ENCODE results near the gene KCNQ5. TPM values are rescaled to one million over a fixed set of nuclear protein-coding genes. Genes with fewer than 3 reads are reported as not detected.

KCNQ5 gene
- total and polyA plus RNA-seq, 2 of the 8 experiments (the other 6 are each of a cell fraction or from before 2014, with no cell fraction given) = 0.83 to 1.2 TPM

DNA sequence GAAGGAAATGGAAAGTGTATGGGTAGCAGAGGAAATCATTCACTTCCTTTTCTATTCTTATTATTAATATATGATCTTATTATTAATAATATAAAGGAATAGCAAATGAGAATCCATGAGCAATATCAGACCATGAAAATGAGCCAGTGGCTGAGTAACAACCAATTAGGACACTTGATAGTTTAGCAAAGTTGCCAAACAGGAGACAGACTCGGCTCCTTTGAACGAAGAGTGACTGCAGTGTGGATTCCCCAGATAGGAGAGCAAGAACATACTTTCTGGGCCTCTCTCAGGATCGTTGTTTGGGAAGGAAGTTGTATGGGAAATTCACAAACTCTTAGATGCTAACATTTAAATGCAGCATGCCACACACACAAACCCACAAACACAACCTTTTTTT, 381.4 kb downstream of the KCNQ5 start:
- 82% methylated on average over 3 of the region's 3 CpGs; no CpG with 5 or more reads in 1 of the 2 experiments for WGBS, 2 experiments (ENCODE audit: extremely low coverage in 1 of 2, insufficient coverage in 1 of 2, insufficient read length in 1 of 2, insufficient replicate concordance in 2 of 2, low coverage in 1 of 2, low lambda C conversion rate in 2 of 2, missing lambda C conversion rate in 1 of 2)
- no peak for TF ChIP-seq NRF1 (IDR thresholded peaks at IDR 0.05; ENCODE audit: low read depth, low read length)
- no peak for TF ChIP-seq ZNF274 (IDR thresholded peaks at IDR 0.05; ENCODE audit: borderline replicate concordance, extremely low read depth, low read length)
- no peak for TF ChIP-seq NANOG (IDR thresholded peaks at IDR 0.05; ENCODE audit: insufficient read depth, low read depth, low read length, poor library complexity, severe bottlenecking)
- no peak for TF ChIP-seq RXRA (IDR thresholded peaks at IDR 0.05; ENCODE audit: insufficient read depth, low read depth, low read length)
- TF ChIP-seq, protein P1, sequence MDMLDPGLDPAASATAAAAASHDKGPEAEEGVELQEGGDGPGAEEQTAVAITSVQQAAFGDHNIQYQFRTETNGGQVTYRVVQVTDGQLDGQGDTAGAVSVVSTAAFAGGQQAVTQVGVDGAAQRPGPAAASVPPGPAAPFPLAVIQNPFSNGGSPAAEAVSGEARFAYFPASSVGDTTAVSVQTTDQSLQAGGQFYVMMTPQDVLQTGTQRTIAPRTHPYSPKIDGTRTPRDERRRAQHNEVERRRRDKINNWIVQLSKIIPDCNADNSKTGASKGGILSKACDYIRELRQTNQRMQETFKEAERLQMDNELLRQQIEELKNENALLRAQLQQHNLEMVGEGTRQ (IDR thresholded peaks at IDR 0.05; ENCODE audit: low read length) = no peak
- TF ChIP-seq CHD1 (IDR thresholded peaks at IDR 0.05; ENCODE audit: low read depth, low read length) = no peak
- no peak for TF ChIP-seq SAP30 (IDR thresholded peaks at IDR 0.05; ENCODE audit: insufficient read depth, insufficient replicate concordance, low read length)
- no peak for TF ChIP-seq EGR1 (IDR thresholded peaks at IDR 0.05; ENCODE audit: borderline replicate concordance, low read depth, low read length)
- TF ChIP-seq HDAC6 (IDR thresholded peaks at IDR 0.05; ENCODE audit: low read depth, low read length) = no peak
- no peak for TF ChIP-seq SP4 (IDR thresholded peaks at IDR 0.05; ENCODE audit: low read length)
- no peak for TF ChIP-seq ASH2L (IDR thresholded peaks at IDR 0.05; ENCODE audit: low read length)
- no peak for TF ChIP-seq KDM5A (IDR thresholded peaks at IDR 0.05; ENCODE audit: low read length)
- no peak for TF ChIP-seq CBX8 (IDR thresholded peaks at IDR 0.05; ENCODE audit: borderline replicate concordance, low read depth, low read length)
- TF ChIP-seq, protein P2, sequence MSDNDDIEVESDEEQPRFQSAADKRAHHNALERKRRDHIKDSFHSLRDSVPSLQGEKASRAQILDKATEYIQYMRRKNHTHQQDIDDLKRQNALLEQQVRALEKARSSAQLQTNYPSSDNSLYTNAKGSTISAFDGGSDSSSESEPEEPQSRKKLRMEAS (IDR thresholded peaks at IDR 0.05) = no peak

More for the DNA sequence above, 381.4 kb downstream of the KCNQ5 start:
- no peak for DNase-seq (ENCODE audit: low read depth in 1 of 2, low spot score in 2 of 2)
- H3K27ac ChIP-seq (ENCODE audit: low read depth, low read length) = no peak overlapping the region
- no peak overlapping the region for H4K8ac ChIP-seq (ENCODE audit: extremely low read depth, insufficient read depth, low read length)
- H3K27me3 ChIP-seq (replicated peaks in 1 of 4; ENCODE audit: control insufficient read depth in 3 of 4, extremely low read depth in 1 of 4, insufficient read depth in 3 of 4, low read length in 3 of 4) = no peaks in the 10 kb centered on the region
- no peak overlapping the region for H3K4me3 ChIP-seq (ENCODE audit: extremely low read depth in 1 of 4, insufficient read depth in 2 of 4, low read depth in 3 of 4, low read length in 4 of 4)
- H3K79me2 ChIP-seq (ENCODE audit: control insufficient read depth in 1 of 2, insufficient read depth in 2 of 2, low read length in 2 of 2) = no peaks in the 10 kb centered on the region
- H2BK12ac ChIP-seq (ENCODE audit: low read depth, low read length) = no peak overlapping the region
- no peak overlapping the region for H3K56ac ChIP-seq (replicated peaks; ENCODE audit: insufficient read length, low read depth, low read length)
- H4K20me1 ChIP-seq (replicated peaks in 1 of 2; ENCODE audit: control insufficient read depth in 1 of 2, insufficient read depth in 2 of 2, low read length in 2 of 2) = no peaks in the 10 kb centered on the region
- no peak overlapping the region for H3K9ac ChIP-seq (replicated peaks in 1 of 4; ENCODE audit: extremely low read depth in 1 of 4, low read depth in 3 of 4, low read length in 3 of 4)
- no peak for FAIRE-seq
- H2AK5ac ChIP-seq (ENCODE audit: low read depth, low read length) = no peak overlapping the region
- no peaks in the 10 kb centered on the region for H3K79me1 ChIP-seq (ENCODE audit: low read depth, low read length)
- H3K4me1 ChIP-seq (replicated peaks in 1 of 4; ENCODE audit: control insufficient read depth in 3 of 4, insufficient read depth in 4 of 4, low read length in 3 of 4) = no peaks in the 10 kb centered on the region
- H3K4me2 ChIP-seq (ENCODE audit: insufficient read depth in 1 of 2, low read depth in 2 of 2, low read length in 2 of 2) = no peak overlapping the region
- no peak overlapping the region for H2BK5ac ChIP-seq (ENCODE audit: low read depth, low read length)
- H4K5ac ChIP-seq (ENCODE audit: insufficient read length, low read depth, low read length) = no peak overlapping the region
- no peak overlapping the region for H2BK15ac ChIP-seq (ENCODE audit: low read length)
- no peak overlapping the region for H3K18ac ChIP-seq (ENCODE audit: extremely low read depth, low read length)
- H3K36me3 ChIP-seq (ENCODE audit: control insufficient read depth in 2 of 4, insufficient read depth in 4 of 4, low read length in 3 of 4) = no peaks in the 10 kb centered on the region
- H2AFZ ChIP-seq (ENCODE audit: low read length) = no peak overlapping the region
- no peak overlapping the region for H2BK20ac ChIP-seq (ENCODE audit: low read length)
- H3K23ac ChIP-seq (ENCODE audit: insufficient read length) = no peak overlapping the region
- CTCF ChIA-PET (ENCODE audit: partially characterized antibody) = no interaction called here
- POLR2A ChIA-PET (ENCODE audit: partially characterized antibody) = no interaction called here
- no peak overlapping the region for H2BK120ac ChIP-seq (replicated peaks; ENCODE audit: low read depth, low read length)
- no peaks in the 10 kb centered on the region for H3K9me3 ChIP-seq (ENCODE audit: insufficient read depth in 2 of 2, low read depth in 1 of 2, low read length in 1 of 2)
- H3K4ac ChIP-seq (replicated peaks; ENCODE audit: insufficient read length, low read depth, low read length) = no peak overlapping the region
- no peak overlapping the region for H4K91ac ChIP-seq (replicated peaks; ENCODE audit: insufficient read length, low read length)
- H3K14ac ChIP-seq (ENCODE audit: insufficient read length) = no peak overlapping the region
- H3K23me2 ChIP-seq (ENCODE audit: low read depth, low read length) = no peaks in the 10 kb centered on the region

Data from H1 (cell line).